H9 (cell line): ENCODE measurements around the gene NUP210L. TPM values are rescaled to one million over a fixed set of nuclear protein-coding genes. Genes with fewer than 3 reads are reported as not detected.

ENCODE experiments used
- DNase-seq: peaks from one replicate; pipeline ENCODE4 v3.0.0-alpha.2; 2017
- H2AFZ ChIP-seq: one replicate; pipeline ENCODE4 v1.6.1; 2013; ENCODE audit warnings: mild to moderate bottlenecking, low read length, control low read depth, moderate library complexity
- H2AK5ac ChIP-seq: 2 replicates; pipeline ENCODE4 v1.6.1; 2013; ENCODE audit warnings: low read length, control low read depth, mixed read lengths; ENCODE audit not compliant: insufficient read length
- H2BK120ac ChIP-seq: one replicate; pipeline ENCODE4 v1.6.1; 2013; ENCODE audit warnings: low read depth, mild to moderate bottlenecking, low read length, control low read depth, inconsistent platforms; ENCODE audit not compliant: poor library complexity, severe bottlenecking
- H2BK12ac ChIP-seq: 2 replicates; pipeline ENCODE4 v1.6.1; 2013; ENCODE audit warnings: low read length, control low read depth, mixed read lengths, low read depth; ENCODE audit not compliant: insufficient read length
- H2BK15ac ChIP-seq: 2 replicates; pipeline ENCODE4 v1.6.1; 2013; ENCODE audit warnings: low read depth, low read length, control low read depth
- H2BK20ac ChIP-seq: one replicate; pipeline ENCODE4 v1.6.1; 2013; ENCODE audit warnings: low read depth, mild to moderate bottlenecking, low read length, control low read depth, inconsistent platforms; ENCODE audit not compliant: poor library complexity, severe bottlenecking
- H2BK5ac ChIP-seq: 2 replicates; pipeline ENCODE4 v1.6.1; 2013; ENCODE audit warnings: low read length, control low read depth, mixed read lengths; ENCODE audit not compliant: insufficient read length
- H3K14ac ChIP-seq: 2 replicates; pipeline ENCODE4 v1.6.1; 2013; ENCODE audit warnings: low read length, control low read depth; ENCODE audit not compliant: insufficient read depth
- H3K18ac ChIP-seq: 2 replicates; pipeline ENCODE4 v1.6.1; 2013; ENCODE audit warnings: low read depth, mild to moderate bottlenecking, mixed read lengths, low read length, control low read depth; ENCODE audit not compliant: insufficient read length
- H3K23ac ChIP-seq: 2 replicates; pipeline ENCODE4 v1.6.1; 2013; ENCODE audit warnings: low read length, control low read depth, mixed read lengths, low read depth; ENCODE audit not compliant: insufficient read length
- H3K23me2 ChIP-seq: 2 replicates; pipeline ENCODE4 v1.6.1; 2013; ENCODE audit warnings: low read depth, mild to moderate bottlenecking, mixed read lengths, low read length, control low read depth; ENCODE audit not compliant: insufficient read length, poor library complexity, severe bottlenecking
- H3K27ac ChIP-seq: 2 replicates; pipeline ENCODE4 v1.5.1; 2013; ENCODE audit warnings: low read length, control low read depth, mixed read lengths, low read depth; ENCODE audit not compliant: insufficient read length
- H3K27me3 ChIP-seq: 2 replicates; pipeline ENCODE4 v1.6.1; 2013; ENCODE audit warnings: low read length, control low read depth, inconsistent platforms; ENCODE audit not compliant: insufficient read depth
- H3K4ac ChIP-seq: 2 replicates; pipeline ENCODE4 v1.6.1; 2013; ENCODE audit warnings: low read depth, mild to moderate bottlenecking, control low read depth, inconsistent platforms, low read length, moderate library complexity
- H3K4me1 ChIP-seq: 2 replicates; pipeline ENCODE4 v1.6.1; 2013; ENCODE audit warnings: low read length, control low read depth, inconsistent platforms; ENCODE audit not compliant: insufficient read depth
- H3K4me2 ChIP-seq: 2 replicates; pipeline ENCODE4 v1.6.1; 2013; ENCODE audit warnings: low read length, control low read depth, mixed read lengths; ENCODE audit not compliant: insufficient read length, insufficient read depth
- H3K56ac ChIP-seq: 2 replicates; pipeline ENCODE4 v1.6.1; 2013; ENCODE audit warnings: low read depth, mild to moderate bottlenecking, mixed read lengths, low read length, control low read depth; ENCODE audit not compliant: insufficient read length
- H3K79me1 ChIP-seq: 2 replicates; pipeline ENCODE4 v1.6.1; 2013; ENCODE audit warnings: low read depth, mild to moderate bottlenecking, moderate library complexity, low read length, control low read depth, inconsistent platforms; ENCODE audit not compliant: insufficient read depth, poor library complexity, severe bottlenecking
- H3K79me2 ChIP-seq: 2 replicates; pipeline ENCODE4 v1.6.1; 2013; ENCODE audit warnings: low read length, control low read depth, inconsistent platforms; ENCODE audit not compliant: insufficient read depth
- H3K9ac ChIP-seq: 2 replicates; pipeline ENCODE4 v1.6.1; 2013; ENCODE audit warnings: low read length, control low read depth, mixed read lengths; ENCODE audit not compliant: insufficient read length; ENCODE audit errors: extremely low read depth
- H3K9me3 ChIP-seq: one replicate; pipeline ENCODE4 v1.6.1; 2013; ENCODE audit warnings: low read depth, low read length, inconsistent platforms; ENCODE audit not compliant: control insufficient read depth
- H3T11ph ChIP-seq: one replicate; pipeline ENCODE4 v1.6.1; 2013; ENCODE audit warnings: mild to moderate bottlenecking, low read length, control low read depth, inconsistent platforms
- H4K20me1 ChIP-seq: one replicate; pipeline ENCODE4 v1.6.1; 2013; ENCODE audit not compliant: control insufficient read depth, insufficient read length, insufficient read depth
- H4K5ac ChIP-seq: 2 replicates; pipeline ENCODE4 v1.6.1; 2013; ENCODE audit warnings: low read depth, mild to moderate bottlenecking, mixed read lengths, low read length, control low read depth; ENCODE audit not compliant: insufficient read length
- H4K8ac ChIP-seq: replicated peaks from 2 replicates; pipeline ENCODE4 v1.6.1; 2013; ENCODE audit warnings: low read length, control low read depth, mixed read lengths, low read depth; ENCODE audit not compliant: insufficient read length
- H4K91ac ChIP-seq: 2 replicates; pipeline ENCODE4 v1.6.1; 2013; ENCODE audit warnings: low read depth, mild to moderate bottlenecking, moderate library complexity, mixed read lengths, low read length, control low read depth; ENCODE audit not compliant: insufficient read length
- H3K27ac Mint-ChIP-seq, 3 experiments: 2 replicates in 2 of 3; 3 replicates in 1 of 3; pipeline ENCODE4 v1.8.0; 2020 to 2021; ENCODE audit warnings: mixed read lengths in 3 of 3, mild to moderate bottlenecking in 1 of 3, moderate library complexity in 1 of 3
- H3K27me3 Mint-ChIP-seq: 2 replicates; pipeline ENCODE4 v1.8.0; 2021; ENCODE audit warnings: low read depth, mild to moderate bottlenecking, moderate library complexity, mixed read lengths
- H3K36me3 Mint-ChIP-seq, 3 experiments: 2 replicates in 2 of 3; 3 replicates in 1 of 3; pipeline ENCODE4 v1.8.0; 2020 to 2021; ENCODE audit warnings: low read depth in 3 of 3, mixed read lengths in 3 of 3; ENCODE audit not compliant: insufficient read depth in 1 of 3
- H3K4me1 Mint-ChIP-seq, 2 experiments: 2 replicates each; pipeline ENCODE4 v1.8.0; 2020; ENCODE audit warnings: mixed read lengths in 2 of 2
- H3K4me3 Mint-ChIP-seq, 2 experiments: 2 replicates in 1 of 2; 3 replicates in 1 of 2; pipeline ENCODE4 v1.8.0; 2020 to 2021; ENCODE audit warnings: mild to moderate bottlenecking in 2 of 2, mixed read lengths in 2 of 2, moderate library complexity in 1 of 2
- H3K9me3 Mint-ChIP-seq, 2 experiments: 2 replicates in 1 of 2; 3 replicates in 1 of 2; pipeline ENCODE4 v1.8.0; 2020; ENCODE audit warnings: mild to moderate bottlenecking in 2 of 2, mixed read lengths in 2 of 2, moderate library complexity in 1 of 2
- CTCF ChIP-seq: fragments of 200-600 bp; sonication (generic); conservative IDR thresholded peaks from 3 replicates; pipeline ENCODE4 v1.8.0; 2021; ENCODE audit warnings: antibody characterized with exemption, mild to moderate bottlenecking
- WGBS: extraction: QIAGEN DNeasy Blood & Tissue Kit; methylation state at CpG from one replicate; pipeline ENCODE4 v1.1.7; 2013; ENCODE audit warnings: missing lambda C conversion rate, low lambda C conversion rate, mixed read lengths; ENCODE audit not compliant: insufficient read length; ENCODE audit errors: extremely low coverage; 5-methylcytosine and 5-hydroxymethylcytosine counted together
- total RNA-seq: library from RNA; stranded (reverse); gene quantifications from 2 replicates; pipeline ENCODE4 v1.2.1, GENCODE V29; 2021

Gene NUP210L
- total RNA-seq, 1 experiment from 2014 or later = 0.04 TPM

DNA sequence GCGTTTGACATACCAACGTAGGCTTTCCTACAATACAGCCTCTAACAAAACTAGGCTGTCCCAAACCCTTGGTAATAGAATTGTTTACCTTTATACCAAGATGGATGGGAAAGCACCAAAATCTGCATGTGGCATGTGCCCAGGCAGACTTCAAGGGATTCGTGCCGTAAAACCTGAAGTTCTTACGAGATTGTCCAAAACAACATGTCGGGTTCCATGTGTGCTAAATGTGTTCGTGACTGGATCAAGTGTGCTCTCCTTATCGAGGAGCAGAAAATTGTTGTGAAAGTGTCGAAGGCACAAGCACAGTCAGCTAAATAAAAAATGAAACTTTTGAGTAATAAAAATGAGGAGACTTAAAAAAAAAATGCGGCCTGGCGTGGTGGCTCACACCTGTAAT is 159.2 kb downstream of the NUP210L start:
- H2BK20ac ChIP-seq = no peak overlapping the region
- no peak overlapping the region for H3K56ac ChIP-seq
- H3K4me1 ChIP-seq = no peaks in the 10 kb centered on the region
- no peaks in the 10 kb centered on the region for H3K27me3 ChIP-seq
- no peak overlapping the region for H2AK5ac ChIP-seq
- no peak overlapping the region for H3K4me2 ChIP-seq
- H3K4me1 Mint-ChIP-seq = peaks cover 13 to 15% of the 10 kb centered on the region in 2 experiments
- no peak overlapping the region for H2BK5ac ChIP-seq
- peaks cover 2% of the 10 kb centered on the region; the same call in 1 of the 2 replicates for H3K27me3 Mint-ChIP-seq
- no peak overlapping the region for H2AFZ ChIP-seq
- no peak overlapping the region for H3K18ac ChIP-seq
- no peaks in the 10 kb centered on the region for H4K20me1 ChIP-seq
- H3K27ac ChIP-seq = no peak overlapping the region
- no peak overlapping the region for H3T11ph ChIP-seq
- H3K4ac ChIP-seq = no peak overlapping the region
- H3K4me3 Mint-ChIP-seq = no peak overlapping the region
- no peaks in the 10 kb centered on the region for H3K23me2 ChIP-seq
- no peak overlapping the region for H4K91ac ChIP-seq
- no peak for DNase-seq
- H3K79me2 ChIP-seq = peaks cover 3% of the 10 kb centered on the region; the same call in 1 of the 2 replicates
- no peak overlapping the region for H4K5ac ChIP-seq
- H3K9ac ChIP-seq = no peak overlapping the region
- peaks cover 4% of the 10 kb centered on the region for H3K79me1 ChIP-seq
- no peak overlapping the region for H2BK15ac ChIP-seq
- no peak for TF ChIP-seq CTCF
- H3K36me3 Mint-ChIP-seq = peaks cover 35 to 50% (median 46%) of the 10 kb centered on the region in 3 experiments
- WGBS = no CpG with 5 or more reads among the region's 11 CpGs
- no peaks in the 10 kb centered on the region for H3K9me3 ChIP-seq
- H2BK12ac ChIP-seq = no peak overlapping the region
- H3K23ac ChIP-seq = no peak overlapping the region
- peaks cover 0 to 3% of the 10 kb centered on the region in 2 experiments; a peak in 3 of 5 replicates for H3K9me3 Mint-ChIP-seq
- peak overlapping the region in 1 of 3 experiments; percentile 87; a peak in 2 of 7 replicates for H3K27ac Mint-ChIP-seq
- no peak overlapping the region for H3K14ac ChIP-seq
- no peak overlapping the region for H4K8ac ChIP-seq
- H2BK120ac ChIP-seq = no peak overlapping the region
